ENCODE results near the gene WNT11.
"Not testable (repeated sequence)": the region's sequence is repeated elsewhere in the genome, so short reads cannot be mapped to it uniquely, and the experiment has no call there.

The WNT11 gene

GRCh38 chr11:76201672-76202412 lies 4.5 kb downstream of the WNT11 start:
- DNase-seq: no peak

DNA sequence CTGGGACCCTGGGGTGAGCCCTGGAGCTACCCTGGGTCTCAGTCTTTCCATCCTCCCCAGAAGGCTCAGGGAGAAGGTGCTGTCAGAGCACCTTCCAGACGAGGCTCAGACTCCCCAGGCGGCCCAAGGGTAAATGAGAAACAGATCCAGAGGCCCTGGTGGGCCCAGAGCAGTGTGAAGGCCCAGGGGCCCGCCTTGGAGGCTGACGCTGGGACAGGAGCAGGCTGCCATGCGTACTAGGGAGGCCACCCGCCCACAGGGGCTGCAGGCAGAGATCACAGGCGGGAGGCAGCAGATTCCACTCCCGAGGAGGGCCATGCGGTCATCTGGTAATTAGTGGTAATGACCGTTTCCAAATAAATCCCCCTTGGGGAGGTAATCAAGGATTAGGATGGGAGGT lies 5.2 kb downstream of the WNT11 start:
- DNase-seq: no peak

- DNase-seq: no peak
Measured at GRCh38 chr11:76200006-76200940, 6.0 kb downstream of the WNT11 start.

GRCh38 chr11:76198691-76199090 lies 7.6 kb downstream of the WNT11 start:
- DNase-seq: not testable (repeated sequence)

GRCh38 chr11:76197941-76198640 lies 8.2 kb downstream of the WNT11 start:
- no peak for DNase-seq

- no peak for DNase-seq
Measured at GRCh38 chr11:76197332-76197731, 9.0 kb downstream of the WNT11 start.

DNA sequence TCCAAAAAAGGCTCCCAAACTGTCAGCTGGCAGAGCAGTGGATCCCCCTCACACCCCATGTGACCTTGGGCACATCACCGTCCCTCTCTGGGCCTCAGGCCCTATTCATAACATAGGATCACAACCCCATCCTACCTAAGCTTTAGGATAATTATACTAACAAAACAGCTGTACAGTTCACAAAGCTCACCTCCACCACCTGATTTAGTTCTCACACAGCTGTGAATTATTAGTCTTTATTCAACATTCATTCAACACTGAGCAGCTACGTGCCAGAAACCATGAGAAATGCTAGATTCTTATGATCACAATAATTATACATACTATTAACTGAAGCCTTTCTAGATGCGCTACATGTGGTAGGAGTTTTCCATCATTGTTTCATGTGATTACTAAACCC lies 9.5 kb downstream of the WNT11 start:
- no peak for DNase-seq

- no peak for DNase-seq
Measured at GRCh38 chr11:76194872-76195668, 11.2 kb downstream of the WNT11 start.

GRCh38 chr11:76193219-76193618 lies 13.1 kb downstream of the WNT11 start:
- no peak for DNase-seq

DNA sequence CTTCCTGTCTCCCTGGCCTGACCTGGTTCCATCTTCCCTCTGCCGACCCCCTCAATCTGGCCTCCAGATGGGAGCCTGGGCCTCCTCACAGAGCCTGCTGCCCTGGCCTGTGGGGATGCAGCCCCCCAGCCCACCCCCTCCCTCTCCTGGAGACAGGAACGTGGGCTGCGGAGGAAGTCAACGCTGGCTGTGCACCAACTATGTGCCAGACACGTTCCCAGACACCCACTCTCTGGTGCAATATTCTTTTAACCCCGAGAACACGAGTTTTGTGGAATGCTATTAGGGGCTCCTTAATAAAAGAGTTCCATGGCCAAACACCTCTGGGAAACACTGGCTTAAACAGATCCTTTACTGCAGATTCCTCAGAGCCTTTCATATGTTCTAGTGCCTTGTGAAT lies 15.9 kb downstream of the WNT11 start:
- DNase-seq: no peak

GRCh38 chr11:76189682-76190081 lies 16.6 kb downstream of the WNT11 start:
- DNase-seq: no peak

GRCh38 chr11:76188873-76189272 lies 17.4 kb downstream of the WNT11 start:
- DNase-seq: no peak

DNA sequence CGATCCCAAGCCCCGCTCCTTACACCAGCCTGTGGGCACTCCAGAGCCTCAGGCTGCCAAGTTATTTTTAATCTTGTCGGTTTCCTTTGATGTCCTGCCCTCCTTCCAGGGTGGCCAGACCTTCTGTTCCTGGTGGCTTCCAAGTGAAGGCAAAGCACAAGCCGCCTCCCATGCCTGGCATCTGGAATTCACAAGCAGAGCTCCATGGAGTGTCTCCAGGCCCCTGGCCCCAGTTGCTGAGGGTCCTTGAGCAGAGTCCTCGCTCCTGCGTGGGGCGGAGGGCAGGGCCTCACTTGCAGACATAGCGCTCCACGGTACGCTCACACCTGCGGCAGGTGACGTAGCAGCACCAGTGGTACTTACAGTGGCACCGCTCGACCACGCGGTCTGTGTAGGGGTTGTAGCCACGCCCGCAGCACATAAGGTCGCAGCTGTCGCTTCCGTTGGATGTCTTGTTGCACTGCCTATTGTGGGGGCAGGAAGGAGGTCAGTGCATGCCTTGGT lies 19.5 kb downstream of the WNT11 start:
- DNase-seq: no peak

GRCh38 chr11:76185931-76186401 lies 20.3 kb downstream of the WNT11 start:
- DNase-seq: no peak

GRCh38 chr11:76185511-76185910 lies 20.8 kb downstream of the WNT11 start:
- DNase-seq: no peak

DNA sequence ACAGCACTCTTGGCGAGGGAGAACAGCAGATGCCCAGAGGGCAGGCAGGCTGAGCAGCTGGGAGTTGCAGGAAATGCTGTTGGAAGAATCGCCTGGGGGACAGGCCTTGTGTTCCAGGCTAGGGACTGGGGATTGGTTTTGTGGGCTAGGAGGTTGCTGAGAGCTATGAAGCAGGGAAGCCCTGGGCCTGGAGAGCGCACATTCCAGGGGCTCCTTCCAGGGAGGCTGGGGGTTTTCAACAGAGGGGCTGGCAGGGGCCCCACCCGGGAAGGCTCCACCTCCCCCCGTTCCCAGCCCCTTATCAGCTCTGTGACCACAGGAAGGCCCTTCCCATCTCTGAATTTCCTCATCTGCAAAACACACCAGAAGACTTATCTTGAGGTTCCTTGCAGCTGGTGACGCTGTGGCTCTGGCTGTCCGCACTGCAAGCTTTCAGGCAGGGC lies 21.7 kb downstream of the WNT11 start:
- no peak for DNase-seq

DNA sequence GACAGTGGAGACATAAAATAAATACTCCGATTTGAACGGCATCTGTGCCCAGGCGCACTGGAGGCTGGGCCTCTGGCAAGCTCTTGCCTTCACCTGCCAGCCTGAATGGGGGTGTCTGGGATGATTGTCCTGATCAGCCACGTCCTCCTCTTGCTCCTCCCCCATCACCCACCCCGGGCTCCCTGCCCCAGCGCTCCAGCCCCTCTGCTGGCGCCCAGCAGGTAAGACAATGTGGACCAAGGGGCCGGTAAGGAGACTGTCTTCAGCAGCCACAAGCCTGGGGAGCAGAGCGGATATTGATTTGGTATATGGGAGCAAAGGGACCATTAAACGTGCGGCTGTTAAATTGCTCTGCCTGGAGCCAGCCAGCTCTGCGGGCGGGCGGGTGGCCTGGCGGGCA lies 24.9 kb downstream of the WNT11 start:
- no peak for DNase-seq

DNA sequence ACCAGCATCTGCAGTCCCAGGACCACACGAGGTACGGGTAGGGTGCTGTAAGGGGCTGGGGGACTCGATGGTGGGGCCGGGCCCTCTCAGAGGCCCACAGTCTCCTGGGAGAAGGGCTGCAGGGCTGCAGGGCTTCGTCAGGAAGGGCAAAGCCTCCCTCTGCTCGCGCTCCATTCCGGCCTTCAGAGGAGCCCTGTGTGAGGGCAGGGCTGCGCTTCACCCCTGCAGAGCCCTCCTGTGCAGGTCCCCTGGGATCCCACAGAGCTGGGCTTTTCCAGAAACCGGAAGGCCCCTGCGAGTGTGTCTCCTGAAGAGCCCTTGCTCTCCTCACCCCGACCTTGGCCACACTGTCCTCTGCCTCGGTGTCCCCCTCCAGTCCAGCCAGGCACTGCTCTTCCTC lies 27.2 kb downstream of the WNT11 start:
- no peak for DNase-seq

GRCh38 chr11:76177250-76177686 lies 29.0 kb downstream of the WNT11 start:
- DNase-seq: no peak

DNA sequence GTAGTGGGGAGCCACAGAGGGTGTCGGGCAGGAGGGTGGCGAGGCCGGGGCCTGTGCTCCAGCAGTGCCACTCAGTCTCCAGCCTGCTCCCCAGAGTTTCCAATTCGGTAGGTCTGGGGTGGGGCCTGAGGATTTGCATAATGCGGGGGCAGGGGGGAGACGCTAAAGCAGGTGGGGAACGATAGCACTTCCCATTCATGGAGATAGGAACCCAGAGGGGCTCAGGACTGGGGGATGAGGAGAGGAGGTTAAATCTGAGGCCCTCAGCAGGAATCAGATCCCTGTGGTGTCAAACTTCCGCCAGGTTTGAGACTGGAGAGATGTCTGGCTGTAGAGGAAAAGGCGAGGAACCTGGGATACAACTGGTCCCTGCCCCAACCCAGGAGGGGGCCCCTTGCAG lies 29.8 kb downstream of the WNT11 start:
- no peak for DNase-seq

GRCh38 chr11:76175783-76176182 lies 30.5 kb downstream of the WNT11 start:
- no peak for DNase-seq

GRCh38 chr11:76174330-76174729 lies 32.0 kb downstream of the WNT11 start:
- DNase-seq: no peak

Measured in SHP77 (cell line).